Tibial nerve (tissue), 4 donors: Measurements from ENCODE around the gene PTPRK.

Experiments used
- CTCF ChIP-seq, 5 experiments: fragments of 200-600 bp in 3 of 5; fragments of 450-650 bp in 2 of 5; sonication (generic) in 3 of 5; IDR thresholded peaks; one replicate each; pipeline ENCODE4 v1.5.1; 2016 to 2019; ENCODE audit warnings: antibody characterized with exemption in 5 of 5, mild to moderate bottlenecking in 3 of 5, moderate library complexity in 2 of 5
- EP300 ChIP-seq, 2 donors: sonication (generic); formaldehyde crosslinking; IDR thresholded peaks; one replicate each; pipeline ENCODE4 v1.6.1; 2017; ENCODE audit warnings: antibody characterized with exemption in 2 of 2, mild to moderate bottlenecking in 1 of 2
- POLR2A ChIP-seq, 2 donors: fragments of 450-650 bp; IDR thresholded peaks; one replicate each; pipeline ENCODE4 v1.6.1; 2017; ENCODE audit warnings: antibody characterized with exemption in 2 of 2, mild to moderate bottlenecking in 2 of 2, moderate library complexity in 2 of 2

GRCh38 chr6:128032042-128032441 is 488.4 kb downstream of the PTPRK start:
- TF ChIP-seq CTCF (IDR thresholded peaks at IDR 0.05) (no peak), POLR2A (IDR thresholded peaks at IDR 0.05) (no peak), EP300 (IDR thresholded peaks at IDR 0.05) (no peak)
